Upper lobe of left lung (tissue), 6 donors: ENCODE measurements around the gene FLACC1. TPM values are rescaled to one million over a fixed set of nuclear protein-coding genes. Genes with fewer than 3 reads are reported as not detected.
"Not testable (repeated sequence)": the region's sequence is repeated elsewhere in the genome, so short reads cannot be mapped to it uniquely, and the experiment has no call there.

ENCODE experiments used
- ATAC-seq, 2 donors: fragments of 200-7000 bp; cut with Tn5 transposase; one replicate each; pipeline ENCODE4 v1.9.1; 2022; ENCODE audit warnings: mild to moderate bottlenecking in 2 of 2, moderate library complexity in 2 of 2; ENCODE audit not compliant: low FRiP score in 2 of 2
- DNase-seq, 2 donors: peaks; one replicate each; pipeline ENCODE4 v3.0.0-alpha.2; 2019 to 2020
- H3K27ac ChIP-seq, 4 donors: fragments of 200-600 bp; sonication (generic); one replicate each; pipeline ENCODE4 v1.5.1; 2016 to 2019
- H3K27me3 ChIP-seq, 4 donors: fragments of 200-600 bp; sonication (generic); one replicate each; pipeline ENCODE4 v1.5.1; 2017 to 2019
- H3K36me3 ChIP-seq, 4 donors: fragments of 200-600 bp; sonication (generic); one replicate each; pipeline ENCODE4 v1.5.1; 2016 to 2019
- H3K4me1 ChIP-seq, 4 donors: fragments of 200-600 bp; sonication (generic); one replicate each; pipeline ENCODE4 v1.5.1; 2018 to 2019
- H3K4me3 ChIP-seq, 4 donors: fragments of 200-600 bp; sonication (generic); one replicate each; pipeline ENCODE4 v1.5.1; 2017 to 2019; ENCODE audit warnings: mild to moderate bottlenecking in 2 of 4, moderate library complexity in 1 of 4
- H3K9me3 ChIP-seq, 4 donors: fragments of 200-600 bp; sonication (generic); one replicate each; pipeline ENCODE4 v1.5.1; 2018 to 2019
- CTCF ChIP-seq, 6 experiments: fragments of 450-650 bp in 4 of 6; fragments of 200-600 bp in 2 of 6; sonication (generic) in 2 of 6; IDR thresholded peaks; one replicate each; pipeline ENCODE4 v1.5.1; 2016 to 2019; ENCODE audit warnings: antibody characterized with exemption in 6 of 6
- EP300 ChIP-seq, 4 donors: sonication (generic); formaldehyde crosslinking; IDR thresholded peaks; one replicate each; pipeline ENCODE4 v1.5.1; 2017; ENCODE audit warnings: antibody characterized with exemption in 4 of 4, control low read depth in 2 of 4
- POLR2A ChIP-seq, 4 donors: fragments of 450-650 bp; IDR thresholded peaks; one replicate each; pipeline ENCODE4 v1.5.1; 2016 to 2017; ENCODE audit warnings: antibody characterized with exemption in 4 of 4, mild to moderate bottlenecking in 2 of 4
- POLR2AphosphoS5 ChIP-seq, 2 donors: sonication (generic); formaldehyde crosslinking; IDR thresholded peaks; one replicate each; pipeline ENCODE4 v1.5.1; 2017; ENCODE audit warnings: antibody characterized with exemption in 2 of 2
- WGBS, 2 donors: methylation state at CpG; one replicate each; pipeline ENCODE4 v1.1.5; 2017 to 2018; 5-methylcytosine and 5-hydroxymethylcytosine counted together
- total RNA-seq, 6 donors: library from RNA; depleted of rRNA in 4 of 6; stranded (reverse); fragments of >200 nt in 4 of 6; gene quantifications; one replicate each; pipeline versions ENCODE4 v1.1.0 to v1.2.1, GENCODE V29; 2016 to 2021
- donor health status: DM: no; HTN: no; CAD: no; lungs with moderate emphysema.
- donor health status: DM: no; HTN: yes; CAD: no; lungs with severe emphysema.

Gene FLACC1
- total RNA-seq, 6 donors from 2014 or later: 1.1 to 19.4 (median 6.7) TPM

- Histone ChIP-seq H3K4me3 (no peak overlapping the region), H3K36me3 (no peaks in the 10 kb centered on the region), H3K27me3 (no peaks in the 10 kb centered on the region), H3K9me3 (peaks cover 0 to 2% (median 0%) of the 10 kb centered on the region in 4 donors), H3K4me1 (no peaks in the 10 kb centered on the region), H3K27ac (no peak overlapping the region)
- ATAC-seq (no peak), DNase-seq (no peak)
- 49 to 71% methylated on average over 3 of the region's 3 CpGs for WGBS, 2 donors
- no peak for TF ChIP-seq CTCF (IDR thresholded peaks at IDR 0.05)
- TF ChIP-seq POLR2AphosphoS5 (IDR thresholded peaks at IDR 0.05): no peak
- TF ChIP-seq POLR2A (IDR thresholded peaks at IDR 0.05): no peak
- no peak for TF ChIP-seq EP300 (IDR thresholded peaks at IDR 0.05)
These were observed 58.6 kb downstream of the FLACC1 start for GRCh38 chr2:201298462-201299052.

- 86 to 96% methylated on average over 11 to 15 of the region's 15 CpGs for WGBS, 2 donors
These were observed 66.5 kb downstream of the FLACC1 start for GRCh38 chr2:201290457-201291148.

GRCh38 chr2:201285499-201285898 is 71.6 kb downstream of the FLACC1 start:
- WGBS, 2 donors: 76 to 88% methylated on average over 1 of the region's 1 CpG
- Histone ChIP-seq H3K27me3 (no peaks in the 10 kb centered on the region), H3K36me3 (peaks cover 17 to 57% (median 36%) of the 10 kb centered on the region in 4 donors), H3K4me3 (no peak overlapping the region), H3K27ac (no peak overlapping the region), H3K4me1 (no peaks in the 10 kb centered on the region), H3K9me3 (no peaks in the 10 kb centered on the region)
- DNase-seq: no peak
- no peak for ATAC-seq
- TF ChIP-seq CTCF (IDR thresholded peaks at IDR 0.05): no peak
- TF ChIP-seq POLR2AphosphoS5 (IDR thresholded peaks at IDR 0.05): no peak
- no peak for TF ChIP-seq EP300 (IDR thresholded peaks at IDR 0.05)
- TF ChIP-seq POLR2A (IDR thresholded peaks at IDR 0.05): no peak

More at GRCh38 chr2:201290457-201291148, 66.5 kb downstream of the FLACC1 start:
- not testable (repeated sequence) for ATAC-seq, H3K27me3 ChIP-seq, H3K4me3 ChIP-seq, H3K9me3 ChIP-seq, H3K27ac ChIP-seq, H3K4me1 ChIP-seq, DNase-seq
- peaks cover 17 to 52% (median 33%) of the 10 kb centered on the region in 4 donors for H3K36me3 ChIP-seq

- ATAC-seq (peak in 1 of 2 donors; percentile 35), DNase-seq (no peak)
- H3K27ac ChIP-seq: peak overlapping the region in 1 of 4 donors; percentile 19
- no peaks in the 10 kb centered on the region for H3K9me3 ChIP-seq
- no peak for TF ChIP-seq POLR2AphosphoS5 (IDR thresholded peaks at IDR 0.05)
- TF ChIP-seq EP300 (IDR thresholded peaks at IDR 0.05): no peak
- TF ChIP-seq CTCF (IDR thresholded peaks at IDR 0.05): no peak
- no peak for TF ChIP-seq POLR2A (IDR thresholded peaks at IDR 0.05)
- no peaks in the 10 kb centered on the region for H3K4me1 ChIP-seq
- 80 to 90% methylated on average over 3 of the region's 3 CpGs for WGBS, 2 donors
- no peak overlapping the region for H3K4me3 ChIP-seq
- H3K27me3 ChIP-seq: no peaks in the 10 kb centered on the region
- peaks cover under 1 to 50% (median 36%) of the 10 kb centered on the region in 4 donors for H3K36me3 ChIP-seq
These were observed 76.7 kb downstream of the FLACC1 start for GRCh38 chr2:201280191-201281040.

GRCh38 chr2:201279079-201279478 is 78.1 kb downstream of the FLACC1 start:
- TF ChIP-seq POLR2A (IDR thresholded peaks at IDR 0.05): no peak
- TF ChIP-seq CTCF (IDR thresholded peaks at IDR 0.05): no peak
- no peak for TF ChIP-seq POLR2AphosphoS5 (IDR thresholded peaks at IDR 0.05)
- no peak for TF ChIP-seq EP300 (IDR thresholded peaks at IDR 0.05)
- DNase-seq (no peak), ATAC-seq (no peak)
- H3K27me3 ChIP-seq: no peaks in the 10 kb centered on the region
- WGBS, 2 donors: 64 to 93% methylated on average over 1 of the region's 1 CpG
- no peak overlapping the region for H3K4me3 ChIP-seq
- H3K27ac ChIP-seq: no peak overlapping the region
- no peaks in the 10 kb centered on the region for H3K4me1 ChIP-seq
- H3K36me3 ChIP-seq: peaks cover 12 to 56% (median 39%) of the 10 kb centered on the region in 4 donors
- no peaks in the 10 kb centered on the region for H3K9me3 ChIP-seq
